ENCODE data around the gene UBE2G1. TPM values are rescaled to one million over a fixed set of nuclear protein-coding genes. Genes with fewer than 3 reads are reported as not detected.

UBE2G1 gene
- total and polyA plus RNA-seq, 4 donors = 19.9 to 25.3 (median 21.3) TPM

DNA sequence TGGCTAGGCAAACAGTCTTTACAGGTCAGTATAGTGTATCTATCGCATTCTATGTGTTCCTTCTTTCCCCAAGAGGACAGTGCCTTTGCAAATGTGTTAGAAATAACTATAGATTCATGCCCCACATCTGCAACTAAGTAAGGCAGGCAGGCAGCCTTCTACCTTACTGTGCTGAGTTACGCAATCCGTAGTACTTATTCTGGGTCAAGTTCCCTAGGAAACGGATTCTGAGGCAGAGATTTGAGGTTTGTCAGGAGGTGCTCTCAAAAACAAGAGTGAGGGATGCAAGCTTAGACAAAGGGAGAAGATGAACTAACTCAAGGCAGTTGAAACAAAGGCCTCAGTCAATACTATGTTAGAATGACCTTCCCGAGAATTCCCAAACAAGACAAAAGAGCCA is 90.0 kb downstream of the UBE2G1 start:
- no peak for DNase-seq (ENCODE audit: low spot score)
- Histone ChIP-seq H3K27me3 (ENCODE audit: control insufficient read depth in 4 of 4, insufficient read depth in 4 of 4, low read length in 3 of 4) (no peaks in the 10 kb centered on the region), H3K9me3 (ENCODE audit: control insufficient read depth in 4 of 4, low read length in 3 of 4) (no peaks in the 10 kb centered on the region), H3K36me3 (ENCODE audit: control insufficient read depth in 4 of 4, insufficient read depth in 3 of 4, low read depth in 1 of 4, low read length in 3 of 4) (peaks cover 0 to 9% (median 2%) of the 10 kb centered on the region in 4 donors), H3K9ac (ENCODE audit: low read depth in 1 of 2, low read length in 2 of 2) (no peak overlapping the region), H3K4me3 (ENCODE audit: low read depth in 1 of 3, low read length in 3 of 3) (no peak overlapping the region), H3K4me1 (ENCODE audit: control insufficient read depth in 4 of 4, insufficient read depth in 4 of 4, low read length in 3 of 4) (peaks cover 0 to 3% (median 0%) of the 10 kb centered on the region in 4 donors), H3K27ac (ENCODE audit: low read depth in 1 of 2, low read length in 2 of 2) (no peak overlapping the region)
- TF ChIP-seq HNF4A (conservative IDR thresholded peaks at IDR 0.05) (no peak), JUND (IDR thresholded peaks at IDR 0.05) (no peak), GABPA (IDR thresholded peaks at IDR 0.05 in 1 of 2, conservative IDR thresholded peaks at IDR 0.05 in 1 of 2) (no peak), SP1 (IDR thresholded peaks at IDR 0.05) (no peak), YY1 (IDR thresholded peaks at IDR 0.05) (no peak), RXRA (IDR thresholded peaks at IDR 0.05) (no peak), FOXA2 (IDR thresholded peaks at IDR 0.05) (no peak), EGR1 (IDR thresholded peaks at IDR 0.05; ENCODE audit: low read depth in 2 of 2) (no peak), FOXA1 (IDR thresholded peaks at IDR 0.05) (no peak), NR2F2 (IDR thresholded peaks at IDR 0.05) (no peak), CTCF (IDR thresholded peaks at IDR 0.05; ENCODE audit: low read depth, low read length, missing input control) (no peak), TAF1 (conservative IDR thresholded peaks at IDR 0.05) (no peak)
- TF ChIP-seq, protein P1, sequence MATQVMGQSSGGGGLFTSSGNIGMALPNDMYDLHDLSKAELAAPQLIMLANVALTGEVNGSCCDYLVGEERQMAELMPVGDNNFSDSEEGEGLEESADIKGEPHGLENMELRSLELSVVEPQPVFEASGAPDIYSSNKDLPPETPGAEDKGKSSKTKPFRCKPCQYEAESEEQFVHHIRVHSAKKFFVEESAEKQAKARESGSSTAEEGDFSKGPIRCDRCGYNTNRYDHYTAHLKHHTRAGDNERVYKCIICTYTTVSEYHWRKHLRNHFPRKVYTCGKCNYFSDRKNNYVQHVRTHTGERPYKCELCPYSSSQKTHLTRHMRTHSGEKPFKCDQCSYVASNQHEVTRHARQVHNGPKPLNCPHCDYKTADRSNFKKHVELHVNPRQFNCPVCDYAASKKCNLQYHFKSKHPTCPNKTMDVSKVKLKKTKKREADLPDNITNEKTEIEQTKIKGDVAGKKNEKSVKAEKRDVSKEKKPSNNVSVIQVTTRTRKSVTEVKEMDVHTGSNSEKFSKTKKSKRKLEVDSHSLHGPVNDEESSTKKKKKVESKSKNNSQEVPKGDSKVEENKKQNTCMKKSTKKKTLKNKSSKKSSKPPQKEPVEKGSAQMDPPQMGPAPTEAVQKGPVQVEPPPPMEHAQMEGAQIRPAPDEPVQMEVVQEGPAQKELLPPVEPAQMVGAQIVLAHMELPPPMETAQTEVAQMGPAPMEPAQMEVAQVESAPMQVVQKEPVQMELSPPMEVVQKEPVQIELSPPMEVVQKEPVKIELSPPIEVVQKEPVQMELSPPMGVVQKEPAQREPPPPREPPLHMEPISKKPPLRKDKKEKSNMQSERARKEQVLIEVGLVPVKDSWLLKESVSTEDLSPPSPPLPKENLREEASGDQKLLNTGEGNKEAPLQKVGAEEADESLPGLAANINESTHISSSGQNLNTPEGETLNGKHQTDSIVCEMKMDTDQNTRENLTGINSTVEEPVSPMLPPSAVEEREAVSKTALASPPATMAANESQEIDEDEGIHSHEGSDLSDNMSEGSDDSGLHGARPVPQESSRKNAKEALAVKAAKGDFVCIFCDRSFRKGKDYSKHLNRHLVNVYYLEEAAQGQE (IDR thresholded peaks at IDR 0.05) = no peak
- TF ChIP-seq, protein P2, sequence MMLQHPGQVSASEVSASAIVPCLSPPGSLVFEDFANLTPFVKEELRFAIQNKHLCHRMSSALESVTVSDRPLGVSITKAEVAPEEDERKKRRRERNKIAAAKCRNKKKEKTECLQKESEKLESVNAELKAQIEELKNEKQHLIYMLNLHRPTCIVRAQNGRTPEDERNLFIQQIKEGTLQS (IDR thresholded peaks at IDR 0.05) = no peak
- 95% methylated on average over 5 of the region's 5 CpGs for WGBS

DNA sequence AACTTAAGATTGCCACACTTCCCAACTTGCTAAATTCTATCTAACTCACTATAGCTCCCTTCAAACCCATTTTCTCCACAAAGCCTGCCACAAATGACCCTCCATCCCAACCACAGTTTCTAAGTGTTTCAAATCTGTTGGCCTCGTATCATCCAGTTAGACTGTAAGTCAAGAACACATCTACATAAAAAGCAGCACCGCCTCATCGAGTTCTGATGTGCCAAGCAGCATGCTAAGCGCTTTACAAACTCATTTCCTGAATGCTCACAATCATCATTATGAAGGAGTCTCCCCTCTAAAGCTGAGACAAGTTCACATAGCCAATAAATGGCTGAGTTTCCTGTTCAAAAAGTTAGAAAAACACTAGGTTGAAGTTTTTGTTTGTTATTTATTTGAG is 93.5 kb downstream of the UBE2G1 start:
- H3K4me1 ChIP-seq (ENCODE audit: control insufficient read depth in 4 of 4, insufficient read depth in 4 of 4, low read length in 3 of 4) = no peaks in the 10 kb centered on the region
- H3K9ac ChIP-seq (ENCODE audit: low read depth in 1 of 2, low read length in 2 of 2) = no peak overlapping the region
- H3K27ac ChIP-seq (ENCODE audit: low read depth in 1 of 2, low read length in 2 of 2) = no peak overlapping the region
- TF ChIP-seq, protein P2 (IDR thresholded peaks at IDR 0.05) = no peak
- no peak for TF ChIP-seq NR2F2 (IDR thresholded peaks at IDR 0.05)
- no peak for TF ChIP-seq GABPA (IDR thresholded peaks at IDR 0.05 in 1 of 2, conservative IDR thresholded peaks at IDR 0.05 in 1 of 2)
- TF ChIP-seq FOXA2 (IDR thresholded peaks at IDR 0.05) = no peak
- TF ChIP-seq RAD21 (IDR thresholded peaks at IDR 0.05) = no peak
- no peak for TF ChIP-seq RXRA (IDR thresholded peaks at IDR 0.05)
- no peak for TF ChIP-seq JUND (IDR thresholded peaks at IDR 0.05)
- TF ChIP-seq YY1 (IDR thresholded peaks at IDR 0.05) = no peak
- no peak for TF ChIP-seq FOXA1 (IDR thresholded peaks at IDR 0.05)
- no peak for TF ChIP-seq MAX (IDR thresholded peaks at IDR 0.05)
- TF ChIP-seq, protein P1 (IDR thresholded peaks at IDR 0.05) = no peak
- H3K36me3 ChIP-seq (ENCODE audit: control insufficient read depth in 4 of 4, insufficient read depth in 3 of 4, low read depth in 1 of 4, low read length in 3 of 4) = peaks cover 0 to 13% (median 4%) of the 10 kb centered on the region in 4 donors
- H3K4me3 ChIP-seq (ENCODE audit: low read depth in 1 of 3, low read length in 3 of 3) = no peak overlapping the region
- no peaks in the 10 kb centered on the region for H3K9me3 ChIP-seq (ENCODE audit: control insufficient read depth in 4 of 4, low read length in 3 of 4)
- DNase-seq (ENCODE audit: low spot score) = no peak
- WGBS = 91% methylated on average over 4 of the region's 4 CpGs
- H3K27me3 ChIP-seq (ENCODE audit: control insufficient read depth in 4 of 4, insufficient read depth in 4 of 4, low read length in 3 of 4) = no peaks in the 10 kb centered on the region

Data from liver (tissue), 9 donors.